GM21423 (cell line): Measurements from ENCODE around the gene PRDM16.

ENCODE experiments used
- ATAC-seq: cut with Tn5 transposase; IDR thresholded peaks from one replicate; pipeline ENCODE4 v1.9.1; 2021; ENCODE audit warnings: mild to moderate bottlenecking, moderate library complexity; ENCODE audit not compliant: unreplicated experiment

Gene PRDM16

DNA sequence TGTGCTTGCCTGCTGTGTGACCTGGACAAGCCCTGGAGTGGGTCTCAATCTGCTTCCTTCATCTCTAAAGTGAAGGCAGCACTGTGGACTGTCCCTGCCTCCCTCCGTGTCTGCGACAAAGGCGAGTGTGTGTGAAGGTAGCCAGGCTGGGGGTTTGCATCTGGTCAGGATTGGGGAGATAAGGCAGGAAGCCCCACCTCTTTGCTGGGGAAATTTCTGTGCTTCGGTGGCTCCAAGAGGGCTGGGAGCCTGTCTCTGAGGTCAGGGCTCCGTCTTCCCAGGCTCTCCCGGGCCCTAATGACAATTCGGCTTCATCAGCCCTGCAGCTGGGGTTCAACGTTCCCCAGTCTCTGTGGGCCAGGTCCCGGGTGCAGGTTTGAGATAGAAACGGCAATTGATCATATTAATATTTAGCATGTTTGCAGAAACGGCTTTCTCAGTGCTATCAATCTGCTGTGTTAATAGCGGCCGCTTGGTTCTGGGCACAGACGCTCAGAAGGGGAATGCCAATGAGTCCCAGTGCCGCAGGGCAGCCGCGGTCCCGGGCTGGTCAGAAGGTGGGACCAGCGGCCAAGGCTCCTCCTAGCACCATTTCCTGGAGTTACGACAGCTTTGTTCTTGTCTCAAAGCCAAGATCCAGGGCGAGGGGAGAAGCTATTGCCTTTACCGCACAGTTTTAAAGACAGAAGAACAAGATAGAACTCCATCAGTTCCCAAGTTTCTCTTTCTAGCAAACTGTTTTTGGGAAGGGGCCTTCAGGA lies 105.7 kb downstream of the PRDM16 start:
- ATAC-seq = no peak

DNA sequence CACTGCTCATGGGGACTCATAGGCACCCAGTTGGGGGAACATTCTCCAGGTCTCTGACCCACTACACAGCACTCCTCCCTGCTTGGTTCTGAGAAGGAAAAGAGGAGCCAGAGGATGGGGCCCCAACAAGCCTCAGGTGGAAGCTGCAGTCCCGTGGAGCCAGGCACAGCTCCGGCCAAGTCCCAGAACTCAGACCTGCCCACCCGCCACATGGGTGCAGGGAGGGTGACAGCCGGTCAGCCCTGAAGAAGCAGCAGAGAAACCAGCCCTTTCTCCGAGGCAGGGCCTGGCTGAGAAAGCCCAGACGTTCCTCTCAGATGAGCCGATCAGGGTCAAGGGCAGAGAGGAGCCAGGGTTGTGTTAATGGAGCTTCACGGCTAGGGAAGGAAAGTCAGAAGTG lies 106.5 kb downstream of the PRDM16 start:
- no peak for ATAC-seq

GRCh38 chr1:3176028-3176427 lies 107.0 kb downstream of the PRDM16 start:
- ATAC-seq = no peak

GRCh38 chr1:3176820-3177219 lies 107.8 kb downstream of the PRDM16 start:
- ATAC-seq = no peak

DNA sequence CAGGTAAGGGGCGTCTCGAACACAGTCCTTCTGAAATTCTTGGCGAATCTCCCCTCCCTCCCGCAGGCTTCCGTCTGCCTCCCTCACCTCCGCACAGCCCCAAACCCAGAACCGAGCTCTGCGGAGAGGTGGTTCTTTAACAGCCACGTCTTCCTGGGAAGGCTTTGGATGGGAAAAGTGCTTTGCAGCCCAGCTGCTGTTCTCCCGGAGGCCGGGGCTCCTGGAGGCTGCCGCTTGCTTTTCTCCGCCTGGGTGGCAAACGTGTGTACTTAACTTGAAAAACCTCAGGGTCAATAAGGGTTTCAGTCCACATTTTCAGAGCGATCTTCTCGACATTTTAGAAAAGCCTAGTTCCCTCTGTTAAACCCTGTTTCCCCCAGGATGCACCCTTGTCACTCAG lies 109.3 kb downstream of the PRDM16 start:
- no peak for ATAC-seq

GRCh38 chr1:3179471-3179870 lies 110.5 kb downstream of the PRDM16 start:
- no peak for ATAC-seq

DNA sequence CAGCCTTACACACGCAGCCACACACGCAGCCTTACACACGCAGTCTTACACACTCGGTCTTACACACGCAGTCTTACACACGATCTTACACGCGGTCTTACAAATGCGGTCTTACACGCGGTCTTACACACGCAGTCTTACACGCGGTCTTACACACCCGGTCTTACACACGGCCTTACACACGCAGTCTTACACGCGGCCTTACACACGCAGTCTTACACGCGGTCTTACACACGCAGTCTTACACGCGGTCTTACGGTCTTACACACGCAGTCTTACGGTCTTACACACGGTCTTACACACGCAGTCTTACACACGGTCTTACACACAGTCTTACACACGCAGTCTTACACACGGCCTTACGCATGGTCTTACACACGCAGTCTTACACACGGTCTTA lies 111.9 kb downstream of the PRDM16 start:
- ATAC-seq = no peak

- no peak for ATAC-seq
These were observed 113.0 kb downstream of the PRDM16 start for GRCh38 chr1:3181956-3182355.

GRCh38 chr1:3183411-3183810 lies 114.4 kb downstream of the PRDM16 start:
- no peak for ATAC-seq

- ATAC-seq = no peak
These were observed 114.8 kb downstream of the PRDM16 start for GRCh38 chr1:3183813-3184212.

- no peak for ATAC-seq
These were observed 115.7 kb downstream of the PRDM16 start for GRCh38 chr1:3184666-3185065.

GRCh38 chr1:3185896-3186525 lies 117.0 kb downstream of the PRDM16 start:
- ATAC-seq = no peak

DNA sequence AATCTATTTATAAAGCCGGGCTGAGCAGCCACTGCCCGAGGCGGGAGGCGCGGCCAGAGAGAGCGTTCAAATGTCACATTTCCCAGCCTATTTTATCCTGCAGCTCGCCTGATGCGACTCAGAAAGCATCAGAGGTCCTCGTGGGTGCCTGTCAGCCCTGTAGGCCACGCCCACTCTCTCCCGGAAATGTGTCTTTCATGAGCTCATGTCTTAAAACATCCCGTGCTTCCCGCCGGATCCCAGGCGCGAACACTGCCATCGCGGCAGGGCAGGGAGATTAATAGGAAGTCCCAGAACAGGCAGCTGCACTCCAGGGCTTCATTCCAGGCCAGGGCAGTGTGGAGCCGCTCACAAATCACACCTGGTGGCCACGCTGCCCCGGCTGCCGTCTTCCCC lies 117.5 kb downstream of the PRDM16 start:
- no peak for ATAC-seq

DNA sequence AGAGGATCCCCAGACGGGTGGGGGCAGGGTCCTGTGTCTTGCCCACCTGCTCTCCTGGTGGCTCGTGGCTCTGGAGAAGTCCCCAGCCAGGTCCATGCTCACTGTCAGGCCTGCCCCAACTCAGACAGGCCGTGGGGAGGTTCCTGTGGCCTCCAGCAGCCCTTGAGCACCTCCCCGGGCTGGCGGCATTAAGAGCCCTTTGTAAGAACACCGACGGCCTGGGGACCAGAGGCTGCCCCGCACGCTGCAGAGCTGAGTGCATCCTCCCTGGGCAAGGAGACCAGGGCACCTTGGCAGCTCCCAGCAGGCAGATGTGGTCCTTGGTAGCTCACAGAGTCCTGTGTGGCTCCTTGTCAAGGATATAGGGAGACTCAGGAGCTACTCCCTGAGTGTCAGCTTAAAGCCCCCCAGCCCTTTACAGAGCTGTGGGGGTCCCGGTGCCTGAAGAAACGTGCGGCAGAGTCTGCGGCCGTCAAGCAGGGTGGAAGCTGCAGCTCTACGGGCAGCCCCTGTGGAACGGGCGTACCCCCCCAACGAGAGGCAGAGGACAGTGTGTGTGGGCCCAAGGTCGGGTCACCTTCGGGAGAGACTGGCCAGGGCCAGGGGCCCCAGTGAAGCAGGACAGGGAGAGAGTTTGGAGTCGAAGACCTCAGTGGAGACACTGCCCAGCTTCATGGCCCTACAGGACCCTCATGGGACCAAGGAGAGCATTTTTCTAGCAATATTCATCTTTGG lies 118.6 kb downstream of the PRDM16 start:
- ATAC-seq = no peak

DNA sequence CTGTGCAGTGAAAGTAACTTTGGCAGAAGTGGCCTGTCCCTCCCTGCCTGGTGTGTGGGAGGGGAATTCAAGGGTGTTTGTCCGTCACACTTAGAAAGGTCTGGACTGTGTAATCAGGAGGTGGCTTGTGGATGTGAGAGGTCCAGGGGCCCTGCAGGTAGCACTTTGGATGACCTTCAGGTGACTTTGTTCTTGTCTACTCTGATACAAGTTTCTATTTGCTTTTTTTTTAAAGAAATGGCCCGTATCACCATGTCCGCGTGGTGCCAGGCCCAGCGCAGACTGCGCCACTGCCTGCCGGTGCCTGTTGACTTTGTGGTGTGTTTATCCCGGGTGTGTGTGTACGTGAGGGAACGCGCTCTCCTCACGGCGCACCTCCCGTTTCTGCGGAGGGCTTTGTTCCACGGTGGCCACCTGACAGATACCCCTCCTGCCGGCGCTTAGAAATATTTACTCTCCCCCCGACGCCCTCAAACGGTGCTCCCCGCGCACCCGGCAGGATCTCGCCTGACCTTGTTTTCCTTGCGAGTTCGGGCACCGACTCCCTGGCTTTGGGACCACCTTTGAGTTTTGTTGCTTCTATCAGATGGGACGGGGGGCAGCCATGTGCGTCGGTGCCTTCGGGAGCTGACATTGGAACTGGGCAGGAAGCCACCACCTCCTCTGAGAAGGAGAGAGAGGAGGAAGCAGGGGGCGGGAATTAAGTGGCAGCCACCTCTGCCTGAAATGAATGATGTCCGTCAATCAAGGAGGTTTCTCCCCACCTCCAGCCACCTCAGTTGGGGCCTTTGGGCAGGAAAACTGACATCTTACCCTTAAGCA lies 119.4 kb downstream of the PRDM16 start:
- no peak for ATAC-seq

DNA sequence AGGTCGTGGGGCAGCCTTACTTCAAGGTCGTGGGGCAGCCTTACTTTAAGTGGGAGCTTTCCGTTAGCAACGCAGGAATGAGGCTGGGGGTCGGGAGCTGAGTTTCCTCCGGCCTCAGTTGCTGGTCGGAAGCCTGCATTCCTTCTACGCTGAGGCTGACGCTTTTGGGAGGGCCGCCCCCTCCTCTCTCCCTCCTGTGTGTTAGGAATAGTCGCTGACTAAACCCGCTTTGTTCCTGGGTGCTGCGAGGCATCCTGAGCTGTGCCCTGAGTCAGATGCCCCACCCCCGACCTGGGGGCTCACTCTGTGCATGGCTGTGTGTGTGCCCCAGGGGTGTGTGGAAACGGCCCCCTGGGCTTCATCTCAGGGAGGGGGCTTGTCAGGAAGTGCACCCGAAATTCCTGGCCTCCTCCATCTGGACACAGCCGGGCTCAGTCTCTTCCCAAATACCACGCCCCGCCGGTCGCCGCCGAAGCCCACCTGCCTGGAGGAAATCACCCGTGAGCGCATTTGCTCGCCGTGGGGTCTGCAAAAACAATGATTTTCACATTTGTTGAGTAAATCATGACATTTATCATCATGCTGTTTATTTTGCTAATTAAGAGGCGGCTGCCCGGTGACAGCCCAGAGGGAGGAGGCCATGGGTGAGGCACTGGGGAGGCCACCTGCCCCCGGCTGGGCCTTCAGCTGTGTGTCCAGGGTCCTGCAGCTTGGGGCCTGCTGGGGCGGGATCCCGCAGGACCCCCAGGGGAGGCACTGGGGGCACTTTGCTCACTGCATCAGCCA lies 121.4 kb downstream of the PRDM16 start:
- ATAC-seq = no peak

DNA sequence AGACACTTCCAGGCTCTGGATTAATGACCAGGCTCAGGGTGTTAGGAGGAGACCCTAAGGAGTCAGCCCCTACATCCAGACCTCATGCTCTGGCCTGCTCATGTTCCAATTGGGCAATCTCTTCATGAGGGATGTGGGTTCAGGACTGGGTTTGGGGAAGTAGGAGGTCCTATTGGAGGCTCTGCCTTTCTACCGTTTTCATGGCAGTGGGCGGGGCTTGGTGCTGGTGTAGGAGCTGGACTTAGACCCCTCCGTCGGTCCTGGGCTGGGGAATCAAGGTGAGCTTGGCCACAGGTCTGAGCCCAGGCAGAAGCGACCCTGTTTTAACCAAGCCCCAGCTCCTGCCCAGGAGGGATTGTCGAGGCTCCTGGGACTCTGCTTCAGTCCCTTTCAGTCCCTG lies 123.4 kb downstream of the PRDM16 start:
- no peak for ATAC-seq

GRCh38 chr1:3192825-3193224 lies 123.8 kb downstream of the PRDM16 start:
- ATAC-seq = no peak

- no peak for ATAC-seq
These were observed 124.8 kb downstream of the PRDM16 start for GRCh38 chr1:3193811-3194210.

DNA sequence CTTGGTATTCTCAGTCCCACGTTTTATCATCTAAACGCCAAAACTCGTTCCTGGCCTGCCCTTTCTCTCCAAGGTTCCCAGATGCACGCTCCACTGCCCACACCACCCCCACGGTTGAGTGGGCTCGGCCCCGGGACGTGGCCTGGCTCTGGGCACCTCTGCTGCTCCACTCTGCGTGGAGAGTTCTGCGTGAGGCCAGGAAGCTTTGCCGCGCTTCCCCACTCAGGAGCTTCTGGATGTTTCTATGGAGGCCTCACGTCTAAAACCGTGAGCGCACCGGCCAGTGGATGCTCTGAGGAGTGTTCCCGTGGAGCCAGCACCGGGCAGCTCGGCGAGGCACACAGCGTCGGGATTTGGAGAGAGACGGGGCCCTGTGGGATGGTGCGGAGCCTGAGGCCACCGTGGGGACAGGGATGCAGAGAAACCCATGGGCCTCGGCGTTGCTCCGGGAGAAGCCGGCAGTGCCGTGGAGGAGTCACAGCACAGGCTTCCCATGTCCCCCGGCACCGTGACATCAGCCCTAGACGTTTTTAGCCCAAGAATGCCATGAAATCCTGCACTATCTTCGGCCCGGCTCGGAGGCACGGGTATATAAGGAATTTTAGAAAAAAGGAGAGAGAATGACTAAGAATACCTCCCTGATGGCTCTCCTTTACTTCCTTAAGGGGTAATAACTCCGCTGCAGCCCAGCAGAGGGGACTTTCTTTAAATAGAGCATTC lies 125.9 kb downstream of the PRDM16 start:
- ATAC-seq = no peak
